GM18502 (cell line): Measurements from ENCODE around the gene PCDHGC4.

ENCODE experiments used
- ATAC-seq: cut with Tn5 transposase; IDR thresholded peaks from one replicate; pipeline ENCODE4 v1.9.1; 2021; ENCODE audit warnings: mild to moderate bottlenecking; ENCODE audit not compliant: unreplicated experiment, poor library complexity

The PCDHGC4 gene

DNA sequence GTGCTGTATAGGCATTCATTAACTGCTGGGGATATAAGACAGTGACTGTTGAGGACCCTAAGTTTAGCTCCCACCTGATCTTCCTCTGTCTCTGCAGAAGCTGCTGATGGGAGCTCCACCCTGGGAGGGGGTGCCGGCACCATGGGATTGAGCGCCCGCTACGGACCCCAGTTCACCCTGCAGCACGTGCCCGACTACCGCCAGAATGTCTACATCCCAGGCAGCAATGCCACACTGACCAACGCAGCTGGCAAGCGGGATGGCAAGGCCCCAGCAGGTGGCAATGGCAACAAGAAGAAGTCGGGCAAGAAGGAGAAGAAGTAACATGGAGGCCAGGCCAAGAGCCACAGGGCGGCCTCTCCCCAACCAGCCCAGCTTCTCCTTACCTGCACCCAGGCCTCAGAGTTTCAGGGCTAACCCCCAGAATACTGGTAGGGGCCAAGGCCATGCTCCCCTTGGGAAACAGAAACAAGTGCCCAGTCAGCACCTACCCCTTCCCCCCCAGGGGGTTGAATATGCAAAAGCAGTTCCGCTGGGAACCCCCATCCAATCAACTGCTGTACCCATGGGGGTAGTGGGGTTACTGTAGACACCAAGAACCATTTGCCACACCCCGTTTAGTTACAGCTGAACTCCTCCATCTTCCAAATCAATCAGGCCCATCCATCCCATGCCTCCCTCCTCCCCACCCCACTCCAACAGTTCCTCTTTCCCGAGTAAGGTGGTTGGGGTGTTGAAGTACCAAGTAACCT is 26.2 kb downstream of the PCDHGC4 start:
- ATAC-seq, result no peak

DNA sequence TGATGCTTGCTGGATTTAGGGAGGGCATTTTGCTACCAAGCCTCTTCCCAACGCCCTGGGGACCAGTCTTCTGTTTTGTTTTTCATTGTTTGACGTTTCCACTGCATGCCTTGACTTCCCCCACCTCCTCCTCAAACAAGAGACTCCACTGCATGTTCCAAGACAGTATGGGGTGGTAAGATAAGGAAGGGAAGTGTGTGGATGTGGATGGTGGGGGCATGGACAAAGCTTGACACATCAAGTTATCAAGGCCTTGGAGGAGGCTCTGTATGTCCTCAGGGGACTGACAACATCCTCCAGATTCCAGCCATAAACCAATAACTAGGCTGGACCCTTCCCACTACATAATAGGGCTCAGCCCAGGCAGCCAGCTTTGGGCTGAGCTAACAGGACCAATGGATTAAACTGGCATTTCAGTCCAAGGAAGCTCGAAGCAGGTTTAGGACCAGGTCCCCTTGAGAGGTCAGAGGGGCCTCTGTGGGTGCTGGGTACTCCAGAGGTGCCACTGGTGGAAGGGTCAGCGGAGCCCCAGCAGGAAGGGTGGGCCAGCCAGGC is 27.0 kb downstream of the PCDHGC4 start:
- ATAC-seq, result no peak

- ATAC-seq, result peak; percentile 31
These were observed 27.6 kb downstream of the PCDHGC4 start for GRCh38 chr5:141512390-141512910.

DNA sequence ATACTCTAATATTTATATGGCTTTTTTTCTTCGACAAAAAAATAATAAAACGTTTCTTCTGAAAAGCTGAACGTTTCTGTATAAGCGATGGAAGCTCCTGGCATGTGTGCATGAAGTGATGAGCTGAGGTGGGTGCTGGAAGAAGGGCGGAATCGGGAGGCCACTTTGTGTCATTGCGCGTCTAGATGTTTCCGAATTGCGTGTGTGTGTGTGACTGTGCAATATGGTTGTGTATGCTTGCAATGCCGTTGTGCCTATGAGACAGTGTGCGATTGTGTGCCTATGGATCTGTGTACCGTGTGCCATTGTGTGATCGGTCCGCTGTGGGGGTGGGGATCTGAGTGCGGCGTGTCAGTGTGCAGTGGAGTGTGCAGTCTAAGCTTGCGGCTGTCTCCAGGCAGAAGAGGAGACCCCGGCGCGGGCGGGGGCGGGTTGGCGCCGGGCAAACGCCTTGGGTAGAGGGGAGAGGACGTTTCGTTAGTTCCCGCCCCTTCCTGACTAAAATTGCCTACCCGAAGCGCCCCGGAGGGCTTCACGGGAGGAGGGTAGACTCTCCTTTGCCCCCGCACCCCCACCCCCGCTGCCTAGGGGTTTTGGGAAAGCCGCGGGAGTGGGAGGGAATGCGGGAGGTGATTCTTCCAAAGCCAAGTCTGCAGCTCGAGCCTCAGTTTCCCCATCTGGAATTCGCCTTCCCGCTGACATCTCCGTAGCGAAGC is 28.2 kb downstream of the PCDHGC4 start:
- ATAC-seq, result no peak

DNA sequence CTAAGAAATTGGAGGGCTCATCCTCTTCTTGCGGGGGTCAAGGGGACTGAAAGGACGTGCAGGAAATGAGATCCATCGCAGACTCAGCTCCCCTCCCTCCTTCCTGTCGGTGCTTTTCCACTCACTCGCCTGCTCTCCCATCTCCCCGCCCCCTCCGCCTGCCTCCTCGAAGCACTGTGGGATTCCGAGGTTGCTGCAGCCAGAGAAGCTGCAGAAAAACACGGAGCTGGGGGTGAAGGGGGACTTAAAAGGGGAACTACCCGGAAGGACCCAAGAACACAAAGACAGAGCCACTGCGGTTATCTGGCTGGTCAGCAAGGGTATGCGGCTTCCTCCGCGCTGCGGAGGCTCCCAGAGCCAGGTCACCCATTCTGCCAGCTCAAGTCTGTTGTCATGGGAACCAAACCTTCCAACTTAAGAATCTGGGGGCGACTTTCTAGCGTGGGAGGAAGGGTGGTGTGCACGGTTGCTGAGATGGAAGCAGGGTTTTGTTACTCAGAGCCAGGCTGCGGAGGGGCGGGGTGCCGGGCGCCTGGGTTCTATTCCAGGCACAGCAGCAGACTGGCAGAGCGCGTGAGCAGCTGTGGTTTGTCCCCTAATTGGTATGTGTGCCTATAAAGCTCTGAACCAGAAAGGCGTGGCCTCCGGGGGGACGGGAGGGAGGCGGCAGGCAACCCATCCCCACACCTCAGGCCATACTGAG is 28.9 kb downstream of the PCDHGC4 start:
- peak; percentile 29 for ATAC-seq

GRCh38 chr5:141514330-141515133 is 29.7 kb downstream of the PCDHGC4 start:
- ATAC-seq, result peak; percentile 26

DNA sequence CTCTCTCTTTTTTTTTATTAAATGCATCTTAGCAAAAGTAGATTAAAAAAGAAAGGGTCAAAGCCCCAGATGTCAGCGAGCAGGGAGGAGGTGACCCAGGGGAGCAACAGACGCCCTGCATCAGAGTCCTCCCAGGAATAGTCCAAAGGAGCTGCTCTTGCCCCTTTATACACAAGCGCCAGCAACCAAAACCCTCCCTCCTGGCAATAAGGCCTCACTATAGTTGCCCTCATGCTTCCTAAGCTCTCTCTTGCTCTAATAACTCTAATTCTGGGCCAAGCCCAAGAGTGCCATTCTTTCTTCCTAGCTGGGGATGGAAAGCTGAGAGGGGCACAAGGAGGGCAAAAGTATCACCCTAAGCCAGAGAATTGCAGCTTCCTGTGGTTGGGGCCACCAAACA is 30.3 kb downstream of the PCDHGC4 start:
- no peak for ATAC-seq

- no peak for ATAC-seq
These were observed 31.3 kb downstream of the PCDHGC4 start for GRCh38 chr5:141515946-141516671.

GRCh38 chr5:141516672-141517025 is 31.8 kb downstream of the PCDHGC4 start:
- no peak for ATAC-seq

DNA sequence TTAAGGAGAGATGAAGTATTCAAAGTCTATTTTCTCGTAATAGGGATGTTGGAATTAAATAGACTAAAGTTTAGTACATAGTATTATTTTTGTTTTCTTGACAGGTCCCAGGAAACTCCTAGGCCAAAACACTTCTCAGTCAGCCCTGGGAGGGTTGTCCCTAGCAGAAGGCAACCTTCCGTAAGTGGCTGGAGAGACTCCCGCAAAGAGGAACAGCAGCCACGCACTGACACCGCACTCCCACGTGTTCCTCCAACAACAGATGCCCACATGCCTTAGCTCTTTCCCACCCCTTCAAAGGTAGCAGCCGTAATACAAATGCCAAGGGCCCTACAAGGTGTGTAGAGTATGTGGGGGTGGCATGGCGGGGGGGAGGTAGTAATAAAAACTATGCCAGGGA is 32.5 kb downstream of the PCDHGC4 start:
- ATAC-seq, result no peak

GRCh38 chr5:141517880-141518617 is 33.2 kb downstream of the PCDHGC4 start:
- no peak for ATAC-seq

GRCh38 chr5:141518618-141519015 is 33.8 kb downstream of the PCDHGC4 start:
- ATAC-seq, result no peak

DNA sequence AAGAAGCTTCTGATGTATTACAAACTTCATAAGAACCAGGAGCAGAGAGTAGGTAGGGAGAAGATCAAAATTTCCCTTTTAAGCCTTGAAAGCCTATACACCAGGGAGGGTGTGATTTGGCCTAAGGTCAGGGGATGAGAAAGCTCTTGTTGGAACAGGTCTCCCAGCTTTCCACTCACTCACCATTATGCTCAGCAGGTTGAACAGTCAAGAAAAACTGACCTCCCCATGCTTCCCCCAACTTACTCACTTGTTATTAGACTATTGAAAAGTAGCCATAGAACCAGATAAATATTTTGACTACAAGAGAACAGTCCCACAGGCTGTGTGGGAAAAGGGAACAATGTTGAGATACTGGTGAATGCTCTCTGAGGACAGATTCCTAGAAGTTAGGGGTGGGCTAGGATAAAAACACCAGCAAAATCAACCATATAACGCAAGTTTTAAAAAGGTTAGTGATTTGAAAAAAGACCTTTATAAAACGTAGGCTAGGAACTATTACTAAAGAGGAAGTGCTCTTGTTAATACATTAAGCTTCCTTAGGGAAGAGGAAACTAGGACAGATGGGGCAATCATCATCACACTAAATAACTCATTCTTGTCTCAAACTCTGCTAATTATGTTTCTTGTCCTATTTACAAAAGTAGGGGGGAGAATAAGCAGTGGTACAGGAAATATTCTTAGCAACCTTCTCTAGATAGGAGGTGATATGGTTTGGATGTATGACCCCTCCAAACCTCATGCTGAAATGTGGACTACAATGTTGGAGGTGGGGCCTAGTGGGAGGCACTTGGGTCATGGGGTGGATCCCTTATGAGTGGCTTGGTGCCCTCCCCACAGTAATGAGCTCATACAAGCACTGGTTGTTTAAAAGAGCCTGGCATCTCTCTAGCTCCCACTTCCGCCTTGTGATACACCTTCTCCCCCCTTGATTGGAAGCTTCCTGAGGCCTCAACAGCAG is 35.1 kb downstream of the PCDHGC4 start:
- ATAC-seq, result no peak

- ATAC-seq, result no peak
These were observed 36.5 kb downstream of the PCDHGC4 start for GRCh38 chr5:141521244-141521781.

GRCh38 chr5:141522301-141522700 is 37.5 kb downstream of the PCDHGC4 start:
- no peak for ATAC-seq

- no peak for ATAC-seq
These were observed 39.2 kb downstream of the PCDHGC4 start for GRCh38 chr5:141523991-141524390.
